ENCODE measurements around the gene TOP2A.
"Not testable (repeated sequence)": the region's sequence is repeated elsewhere in the genome, so short reads cannot be mapped to it uniquely, and the experiment has no call there.

The TOP2A gene

DNA sequence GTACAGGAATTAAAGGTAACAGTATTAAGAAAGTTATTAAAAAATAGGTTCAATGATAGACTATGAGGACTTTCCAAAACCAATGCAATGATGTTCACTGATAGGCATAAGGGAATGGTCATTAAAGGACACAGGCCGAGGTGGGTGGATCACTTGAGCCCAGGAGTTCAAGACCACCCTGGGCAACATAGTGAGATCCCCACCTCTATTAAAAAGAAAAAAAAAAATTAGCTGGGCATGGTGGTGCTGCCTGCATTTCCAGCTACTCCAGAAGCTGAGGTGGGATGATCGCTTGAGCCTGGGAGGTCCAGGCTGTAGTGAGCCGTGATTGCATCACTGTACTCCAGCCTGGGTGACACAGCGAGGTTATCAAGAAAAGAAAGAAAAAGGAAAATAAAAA is 5.9 kb downstream of the TOP2A start:
- peaks cover 5% of the 10 kb centered on the region for H3K36me3 ChIP-seq (replicated peaks)
- no peak overlapping the region for H3K27ac ChIP-seq
- no peaks in the 10 kb centered on the region for H3K27me3 ChIP-seq (replicated peaks)
- no peak for DNase-seq
- H3K4me3 ChIP-seq (ENCODE audit: low read depth, low read length) = no peak overlapping the region
- TF ChIP-seq, protein P1, sequence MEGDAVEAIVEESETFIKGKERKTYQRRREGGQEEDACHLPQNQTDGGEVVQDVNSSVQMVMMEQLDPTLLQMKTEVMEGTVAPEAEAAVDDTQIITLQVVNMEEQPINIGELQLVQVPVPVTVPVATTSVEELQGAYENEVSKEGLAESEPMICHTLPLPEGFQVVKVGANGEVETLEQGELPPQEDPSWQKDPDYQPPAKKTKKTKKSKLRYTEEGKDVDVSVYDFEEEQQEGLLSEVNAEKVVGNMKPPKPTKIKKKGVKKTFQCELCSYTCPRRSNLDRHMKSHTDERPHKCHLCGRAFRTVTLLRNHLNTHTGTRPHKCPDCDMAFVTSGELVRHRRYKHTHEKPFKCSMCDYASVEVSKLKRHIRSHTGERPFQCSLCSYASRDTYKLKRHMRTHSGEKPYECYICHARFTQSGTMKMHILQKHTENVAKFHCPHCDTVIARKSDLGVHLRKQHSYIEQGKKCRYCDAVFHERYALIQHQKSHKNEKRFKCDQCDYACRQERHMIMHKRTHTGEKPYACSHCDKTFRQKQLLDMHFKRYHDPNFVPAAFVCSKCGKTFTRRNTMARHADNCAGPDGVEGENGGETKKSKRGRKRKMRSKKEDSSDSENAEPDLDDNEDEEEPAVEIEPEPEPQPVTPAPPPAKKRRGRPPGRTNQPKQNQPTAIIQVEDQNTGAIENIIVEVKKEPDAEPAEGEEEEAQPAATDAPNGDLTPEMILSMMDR (IDR thresholded peaks at IDR 0.05; ENCODE audit: low read depth, low read length, missing control alignments) = no peak
- in situ Hi-C loops (cut with HindIII; ENCODE audit: low pct_ligation_motif_present, low sequenced_read_pairs) = loop anchor here (25.0 kb wide), 1 partner anchor 125 kb away; no protein-coding TSS in a partner anchor

DNA sequence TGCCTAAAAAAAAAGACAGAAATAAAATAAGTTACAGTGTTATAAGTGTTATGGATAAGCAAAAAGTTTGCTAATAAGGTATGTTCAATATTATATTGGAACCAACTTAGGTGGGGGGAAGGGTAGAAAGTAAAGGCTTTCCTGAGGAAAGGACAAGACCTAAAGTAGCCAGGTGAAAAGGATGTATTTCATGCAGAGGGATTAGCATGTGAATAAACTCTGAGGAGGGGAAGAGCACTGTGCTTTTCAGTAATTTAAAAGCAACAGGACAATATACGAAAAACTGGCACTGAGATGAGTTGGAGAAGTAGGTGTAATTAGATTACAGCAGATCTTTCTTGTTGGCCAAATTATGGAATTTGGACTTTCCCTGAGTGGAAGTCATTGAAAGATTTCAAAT is 7.6 kb downstream of the TOP2A start:
- Histone ChIP-seq H3K36me3 (replicated peaks) (peaks cover 5% of the 10 kb centered on the region), H3K4me3 (ENCODE audit: low read depth, low read length) (no peak overlapping the region), H3K27ac (no peak overlapping the region), H3K27me3 (replicated peaks) (no peaks in the 10 kb centered on the region)
- TF ChIP-seq, protein P1 (IDR thresholded peaks at IDR 0.05; ENCODE audit: low read depth, low read length, missing control alignments) = no peak
- in situ Hi-C loops (cut with HindIII; ENCODE audit: low pct_ligation_motif_present, low sequenced_read_pairs) = loop anchor here (25.0 kb wide), 1 partner anchor 127 kb away; no protein-coding TSS in a partner anchor
- DNase-seq = no peak

DNA sequence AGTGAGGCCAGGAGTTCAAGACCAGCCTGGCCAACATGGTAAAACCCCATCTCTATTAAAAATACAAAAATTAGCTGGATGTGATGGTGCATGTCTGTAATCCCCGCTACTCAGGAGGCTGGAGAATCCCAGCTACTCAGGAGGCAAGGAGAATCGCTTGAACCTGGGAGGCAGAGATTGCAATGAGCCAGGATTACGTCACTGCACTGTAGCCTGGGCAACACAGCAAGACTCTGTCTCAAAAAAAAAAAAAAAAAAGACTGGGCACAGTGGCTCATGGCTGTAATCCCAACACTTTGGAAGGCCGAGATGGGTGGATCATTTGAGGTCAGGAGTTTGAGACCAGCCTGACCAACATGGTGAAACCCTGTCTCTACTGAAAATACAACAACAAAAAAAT is 8.2 kb downstream of the TOP2A start:
- H3K36me3 ChIP-seq (replicated peaks); DNase-seq; H3K4me3 ChIP-seq (ENCODE audit: low read depth, low read length); H3K27ac ChIP-seq; H3K27me3 ChIP-seq (replicated peaks): not testable (repeated sequence)
- in situ Hi-C loops (cut with HindIII; ENCODE audit: low pct_ligation_motif_present, low sequenced_read_pairs) = loop anchor here (25.0 kb wide), 1 partner anchor 128 kb away; no protein-coding TSS in a partner anchor

DNA sequence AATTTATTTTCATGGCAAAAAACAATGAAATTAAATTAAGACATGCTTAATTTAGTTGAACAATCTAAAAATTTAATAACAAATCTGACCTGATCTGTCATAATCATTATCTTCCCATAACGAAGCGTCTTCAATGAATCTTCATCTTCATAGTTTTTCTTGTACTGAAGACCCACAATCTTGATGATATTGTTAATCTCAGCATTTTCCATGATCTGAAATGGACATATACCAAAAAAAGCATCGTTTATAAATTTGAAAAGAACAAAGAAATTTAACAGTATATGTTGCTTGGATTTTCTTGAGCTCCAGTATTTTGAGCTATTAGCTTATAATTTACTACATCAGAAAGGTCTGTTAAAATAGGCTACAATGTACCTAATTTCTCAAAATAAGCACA is 10.2 kb downstream of the TOP2A start:
- TF ChIP-seq, protein P1 (IDR thresholded peaks at IDR 0.05; ENCODE audit: low read depth, low read length, missing control alignments) = no peak

DNA sequence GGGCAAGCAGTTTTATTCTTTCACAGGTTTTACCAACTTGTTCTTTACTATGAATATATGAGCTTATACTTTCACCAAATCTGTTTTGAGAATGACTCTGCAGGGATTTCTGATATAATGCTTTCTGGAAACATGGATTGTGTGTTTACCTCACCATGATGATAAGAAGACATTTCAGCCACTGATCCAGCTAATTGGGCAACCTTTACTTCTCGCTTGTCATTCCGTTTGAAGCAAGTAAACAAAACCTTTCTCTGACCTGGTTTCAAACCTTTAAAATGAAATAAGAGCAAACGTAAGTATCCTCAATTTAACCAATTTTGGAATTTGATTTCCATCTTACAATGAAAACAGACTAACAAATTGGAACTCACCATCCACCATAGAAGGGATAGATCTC is 13.7 kb downstream of the TOP2A start:
- Histone ChIP-seq H3K4me3 (ENCODE audit: low read depth, low read length) (no peak overlapping the region), H3K27me3 (replicated peaks) (no peaks in the 10 kb centered on the region), H3K36me3 (replicated peaks) (peaks cover 8% of the 10 kb centered on the region), H3K27ac (no peak overlapping the region)
- in situ Hi-C loops (cut with HindIII; ENCODE audit: low pct_ligation_motif_present, low sequenced_read_pairs) = loop anchor here (25.0 kb wide), 1 partner anchor 133 kb away; no protein-coding TSS in a partner anchor
- no peak for DNase-seq
- TF ChIP-seq, protein P1 (IDR thresholded peaks at IDR 0.05; ENCODE audit: low read depth, low read length, missing control alignments) = no peak

More for the DNA sequence above, 10.2 kb downstream of the TOP2A start:
- Histone ChIP-seq H3K36me3 (replicated peaks) (peaks cover 5% of the 10 kb centered on the region), H3K27ac (no peak overlapping the region), H3K4me3 (ENCODE audit: low read depth, low read length) (no peak overlapping the region), H3K27me3 (replicated peaks) (no peaks in the 10 kb centered on the region)
- DNase-seq = no peak
- in situ Hi-C loops (cut with HindIII; ENCODE audit: low pct_ligation_motif_present, low sequenced_read_pairs) = loop anchor here (25.0 kb wide), 1 partner anchor 130 kb away; no protein-coding TSS in a partner anchor

DNA sequence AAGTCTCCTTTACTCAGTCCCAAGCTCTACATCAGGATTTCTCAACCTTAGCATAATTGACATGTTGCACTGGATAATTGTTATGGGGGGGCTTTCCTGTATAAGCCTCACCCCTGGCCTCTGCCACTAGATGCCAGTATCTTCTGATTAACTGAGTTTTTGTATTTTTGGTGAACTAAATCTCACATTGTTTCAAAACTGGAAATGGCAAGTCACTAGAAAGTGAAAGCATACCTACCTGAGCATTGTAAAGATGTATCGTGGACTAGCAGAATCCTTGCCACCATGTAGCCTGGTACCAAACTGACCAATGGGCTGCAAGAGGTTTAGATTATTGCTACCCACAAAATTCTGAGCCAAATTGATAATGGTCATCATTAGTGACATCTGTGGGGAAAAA is 15.0 kb downstream of the TOP2A start:
- no peak for DNase-seq
- Histone ChIP-seq H3K4me3 (ENCODE audit: low read depth, low read length) (no peak overlapping the region), H3K27ac (no peak overlapping the region), H3K27me3 (replicated peaks) (no peaks in the 10 kb centered on the region), H3K36me3 (replicated peaks) (peaks cover 8% of the 10 kb centered on the region)
- in situ Hi-C loops (cut with HindIII; ENCODE audit: low pct_ligation_motif_present, low sequenced_read_pairs) = loop anchor here (25.0 kb wide), 1 partner anchor 135 kb away; no protein-coding TSS in a partner anchor
- TF ChIP-seq, protein P1 (IDR thresholded peaks at IDR 0.05; ENCODE audit: low read depth, low read length, missing control alignments) = no peak
